ENCODE results near the gene PHETA2.

The PHETA2 gene

DNA sequence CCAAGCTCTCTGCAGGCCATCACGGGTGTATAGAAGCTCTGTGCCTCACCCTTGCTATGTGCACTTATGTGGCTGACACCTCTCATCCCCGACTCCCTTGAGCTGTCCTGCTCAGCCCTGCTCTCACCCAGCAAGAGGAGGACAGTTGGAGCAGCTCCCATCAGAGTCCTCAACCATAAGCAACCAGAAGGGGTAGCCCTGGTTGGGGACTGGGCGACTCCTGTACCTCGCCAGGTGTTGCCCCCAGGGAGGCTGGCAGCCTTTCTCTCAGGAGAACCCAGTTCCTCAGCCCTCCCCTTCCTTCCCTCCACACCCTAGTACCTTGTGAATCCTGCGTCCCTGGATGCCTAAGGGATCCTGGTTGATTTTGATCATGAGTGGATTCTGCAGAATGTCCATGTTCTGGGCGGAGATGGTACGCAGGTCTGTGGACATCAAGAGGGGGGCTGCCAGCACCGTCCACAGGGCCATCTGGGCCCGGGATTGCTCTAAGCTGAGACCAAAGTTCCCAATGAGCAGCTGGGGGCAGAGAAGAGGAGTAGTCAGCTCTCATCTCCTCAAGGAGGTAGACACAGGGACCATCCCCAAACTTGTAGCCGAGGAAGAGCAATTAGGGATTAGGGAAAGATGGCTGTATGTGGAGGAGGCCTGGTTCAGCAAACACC is 11.4 kb upstream of the PHETA2 start:
- DNase-seq (ENCODE audit: low read depth): no peak

GRCh38 chr22:42064629-42065028 is 9.4 kb upstream of the PHETA2 start:
- DNase-seq (ENCODE audit: low read depth): no peak
- H3K4me3 ChIP-seq (ENCODE audit: low read length): no peak overlapping the region
- TF ChIP-seq, protein P1, sequence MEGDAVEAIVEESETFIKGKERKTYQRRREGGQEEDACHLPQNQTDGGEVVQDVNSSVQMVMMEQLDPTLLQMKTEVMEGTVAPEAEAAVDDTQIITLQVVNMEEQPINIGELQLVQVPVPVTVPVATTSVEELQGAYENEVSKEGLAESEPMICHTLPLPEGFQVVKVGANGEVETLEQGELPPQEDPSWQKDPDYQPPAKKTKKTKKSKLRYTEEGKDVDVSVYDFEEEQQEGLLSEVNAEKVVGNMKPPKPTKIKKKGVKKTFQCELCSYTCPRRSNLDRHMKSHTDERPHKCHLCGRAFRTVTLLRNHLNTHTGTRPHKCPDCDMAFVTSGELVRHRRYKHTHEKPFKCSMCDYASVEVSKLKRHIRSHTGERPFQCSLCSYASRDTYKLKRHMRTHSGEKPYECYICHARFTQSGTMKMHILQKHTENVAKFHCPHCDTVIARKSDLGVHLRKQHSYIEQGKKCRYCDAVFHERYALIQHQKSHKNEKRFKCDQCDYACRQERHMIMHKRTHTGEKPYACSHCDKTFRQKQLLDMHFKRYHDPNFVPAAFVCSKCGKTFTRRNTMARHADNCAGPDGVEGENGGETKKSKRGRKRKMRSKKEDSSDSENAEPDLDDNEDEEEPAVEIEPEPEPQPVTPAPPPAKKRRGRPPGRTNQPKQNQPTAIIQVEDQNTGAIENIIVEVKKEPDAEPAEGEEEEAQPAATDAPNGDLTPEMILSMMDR (conservative IDR thresholded peaks at IDR 0.05; ENCODE audit: low read depth, low read length): no peak

More for the DNA sequence above, 11.4 kb upstream of the PHETA2 start:
- TF ChIP-seq, protein P1 (conservative IDR thresholded peaks at IDR 0.05; ENCODE audit: low read depth, low read length): no peak
- no peak overlapping the region for H3K4me3 ChIP-seq (ENCODE audit: low read length)

GRCh38 chr22:42065438-42066125 is 8.5 kb upstream of the PHETA2 start:
- TF ChIP-seq, protein P1 (conservative IDR thresholded peaks at IDR 0.05; ENCODE audit: low read depth, low read length): no peak
- no peak for DNase-seq (ENCODE audit: low read depth)
- no peak overlapping the region for H3K4me3 ChIP-seq (ENCODE audit: low read length)

DNA sequence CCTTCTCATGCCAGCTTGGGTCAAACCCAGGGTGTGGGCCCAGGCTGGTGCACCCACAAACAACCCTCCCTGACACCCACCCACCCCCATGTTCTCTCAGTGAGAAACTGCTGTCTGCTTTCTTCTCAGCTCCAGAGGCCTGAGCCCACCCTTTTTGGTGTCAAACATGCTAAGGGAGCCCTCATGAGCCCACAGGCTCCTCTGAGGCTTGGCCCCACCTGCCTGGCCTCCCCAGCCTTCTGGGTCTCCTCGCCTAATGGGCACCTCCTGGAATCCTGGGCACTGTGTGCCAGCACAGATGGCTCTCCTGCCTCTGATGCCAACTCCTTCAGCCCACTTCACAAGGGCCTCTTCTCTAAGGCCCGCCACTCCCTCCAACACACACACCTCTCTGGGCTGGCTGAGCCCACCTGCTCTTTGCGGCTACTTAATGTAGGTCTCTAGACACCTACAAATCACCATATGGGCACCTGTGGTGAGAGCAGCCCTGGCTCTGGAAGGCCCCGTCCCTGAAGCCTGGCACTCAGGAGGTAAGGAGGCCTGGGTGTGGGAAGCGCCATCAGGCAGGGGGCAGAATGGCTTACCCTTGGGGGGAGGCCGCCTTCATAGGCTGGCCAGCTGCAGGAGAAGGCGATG is 7.8 kb upstream of the PHETA2 start:
- TF ChIP-seq, protein P1 (conservative IDR thresholded peaks at IDR 0.05; ENCODE audit: low read depth, low read length): no peak
- DNase-seq (ENCODE audit: low read depth): no peak
- H3K4me3 ChIP-seq (ENCODE audit: low read length): no peak overlapping the region

DNA sequence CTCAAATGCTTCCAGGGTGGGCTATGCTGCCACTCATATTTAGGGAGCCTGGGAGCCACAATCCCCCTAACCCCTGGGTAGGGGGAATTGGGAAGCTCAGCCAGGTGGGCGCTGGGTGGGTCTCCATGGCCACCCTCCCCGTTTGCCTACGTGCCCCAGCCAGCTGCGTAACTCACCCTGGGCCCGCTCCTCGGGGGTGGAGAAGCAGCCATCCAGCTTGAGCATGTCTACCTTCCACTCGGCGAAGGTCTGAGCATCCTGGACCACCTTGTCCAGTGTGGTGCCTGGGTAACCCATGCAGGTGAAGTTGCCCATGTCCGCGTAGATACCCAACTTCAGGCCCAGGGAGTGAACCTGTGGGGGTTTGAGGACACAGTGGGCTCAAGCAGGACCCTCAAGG is 7.1 kb upstream of the PHETA2 start:
- TF ChIP-seq, protein P1 (conservative IDR thresholded peaks at IDR 0.05; ENCODE audit: low read depth, low read length): no peak
- DNase-seq (ENCODE audit: low read depth): no peak
- H3K4me3 ChIP-seq (ENCODE audit: low read length): no peak overlapping the region

DNA sequence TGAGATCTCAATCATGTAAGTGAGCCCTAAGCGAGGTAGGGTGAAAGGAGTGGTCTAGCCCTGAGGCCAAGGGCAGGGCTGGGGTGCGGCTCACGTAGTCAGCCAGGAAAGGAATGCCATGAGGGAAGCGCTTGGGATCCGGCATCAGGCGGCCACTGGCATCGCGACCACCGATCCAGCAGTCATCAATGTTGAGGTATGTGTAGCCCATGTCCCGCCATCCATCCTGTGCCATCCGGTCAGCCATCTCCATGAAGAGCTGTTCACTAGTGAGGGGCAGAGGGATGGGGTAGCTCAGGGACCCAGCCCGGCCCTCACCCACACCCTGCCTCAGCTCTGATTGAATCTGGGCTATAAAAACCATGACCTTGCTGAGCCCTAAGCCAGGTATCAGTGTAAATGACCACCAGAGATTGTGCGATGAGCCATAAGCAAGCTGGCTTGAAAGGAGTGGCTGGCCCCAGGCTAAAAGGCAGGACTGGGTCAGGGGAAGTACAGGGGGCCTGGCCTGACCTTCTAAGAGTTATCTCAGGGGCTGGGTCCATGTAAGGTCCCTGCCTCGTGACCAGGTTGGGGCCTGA is 6.3 kb upstream of the PHETA2 start:
- DNase-seq (ENCODE audit: low read depth): no peak
- TF ChIP-seq, protein P1 (conservative IDR thresholded peaks at IDR 0.05; ENCODE audit: low read depth, low read length): no peak
- H3K4me3 ChIP-seq (ENCODE audit: low read length): no peak overlapping the region
